SU-DHL-6 (cell line): Measurements from ENCODE around the gene PLEKHD1.

Source experiments
- CTCF ChIP-seq: fragments of 200-600 bp; sonication (generic); IDR thresholded peaks from one replicate; pipeline ENCODE4 v1.5.1; 2017; ENCODE audit warnings: antibody characterized with exemption, mild to moderate bottlenecking, low read length, moderate library complexity; ENCODE audit not compliant: insufficient read depth, poor library complexity, severe bottlenecking
- EZH2phosphoT487 ChIP-seq: fragments of 200-600 bp; sonication (generic), shearing (Covaris generic); conservative IDR thresholded peaks from 2 replicates; pipeline ENCODE4 v1.6.1; 2018; ENCODE audit warnings: mild to moderate bottlenecking, antibody characterized with exemption, low read length, moderate library complexity, mixed read lengths

- TF ChIP-seq CTCF (no peak), EZH2phosphoT487 (no peak)
Observed at GRCh38 chr14:69551511-69551910, 67.0 kb downstream of the PLEKHD1 start.
